NCI-H2227 (cell line): ENCODE data around the gene PAM.

Experiments used
- DNase-seq: peaks from one replicate; lab custom pipeline; 2025; ENCODE audit not compliant: unreplicated experiment; lab: John Stamatoyannopoulos, UW

PAM gene

DNA sequence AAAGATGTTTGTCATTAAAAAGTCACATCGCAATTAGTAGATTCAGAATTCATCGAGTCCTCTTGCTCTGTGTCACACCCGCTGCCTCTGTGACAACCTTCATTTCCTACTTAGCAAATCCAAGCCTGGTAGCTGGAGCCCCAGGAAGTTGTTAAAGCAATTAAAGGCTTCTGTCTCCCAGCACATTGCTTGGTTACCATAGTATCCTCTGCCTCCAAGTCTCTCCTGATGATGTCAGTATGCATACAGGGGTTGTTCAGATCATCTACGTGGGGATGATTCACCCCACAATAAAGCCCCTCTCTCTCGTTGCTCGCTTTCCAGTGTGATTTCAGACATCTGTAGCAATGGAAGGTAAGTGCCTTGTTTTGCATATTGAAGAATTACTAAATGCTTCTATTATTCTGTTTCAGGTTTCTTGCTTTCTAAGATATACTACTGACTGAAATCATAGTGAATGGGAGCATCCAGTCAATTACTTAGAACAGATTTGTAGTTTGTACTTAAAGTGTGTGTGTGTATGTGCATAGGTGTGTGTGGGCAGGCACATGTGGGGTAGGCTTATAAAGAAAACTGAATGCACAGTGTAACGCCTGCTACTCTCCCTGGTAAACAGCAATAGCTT lies 52.9 kb downstream of the PAM start:
- peak; percentile 70 for DNase-seq

DNA sequence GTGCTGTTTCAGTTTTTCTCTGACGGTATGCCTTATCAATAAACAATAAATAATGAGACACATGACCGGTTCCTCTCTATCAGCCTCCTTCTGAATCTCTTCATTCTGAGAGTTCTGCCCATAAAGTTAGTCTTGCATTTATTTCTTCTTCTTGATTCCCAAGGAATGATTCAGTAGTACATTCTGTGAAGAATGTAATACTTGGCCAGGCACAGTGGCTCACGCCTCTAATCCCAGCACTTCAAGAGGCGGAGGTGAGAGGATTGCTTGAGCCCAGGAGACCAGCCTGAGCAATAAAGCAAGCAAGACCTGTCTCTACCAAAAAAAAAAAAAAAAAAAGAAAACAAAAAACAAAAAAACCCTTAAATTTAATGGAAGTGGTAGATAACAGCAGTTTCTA lies 53.9 kb downstream of the PAM start:
- DNase-seq: no peak

DNA sequence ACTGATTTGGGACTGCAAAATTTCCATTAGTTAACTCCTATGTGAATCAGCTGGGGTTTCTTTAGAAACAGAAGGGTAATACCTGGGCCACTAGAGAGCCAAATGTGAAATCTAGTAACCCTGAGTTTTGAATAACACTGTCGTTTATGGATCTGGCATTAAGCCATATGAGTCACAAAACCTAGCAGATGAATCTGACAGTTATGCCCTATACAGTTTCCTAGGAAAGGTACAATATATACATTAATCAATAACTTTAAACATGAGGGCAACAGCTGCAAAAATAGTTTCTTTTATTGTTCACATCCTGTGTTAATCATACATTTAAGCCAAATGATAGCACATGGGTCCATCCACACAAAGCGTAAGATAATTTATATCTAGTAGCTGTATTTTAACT lies 56.9 kb downstream of the PAM start:
- no peak for DNase-seq

DNA sequence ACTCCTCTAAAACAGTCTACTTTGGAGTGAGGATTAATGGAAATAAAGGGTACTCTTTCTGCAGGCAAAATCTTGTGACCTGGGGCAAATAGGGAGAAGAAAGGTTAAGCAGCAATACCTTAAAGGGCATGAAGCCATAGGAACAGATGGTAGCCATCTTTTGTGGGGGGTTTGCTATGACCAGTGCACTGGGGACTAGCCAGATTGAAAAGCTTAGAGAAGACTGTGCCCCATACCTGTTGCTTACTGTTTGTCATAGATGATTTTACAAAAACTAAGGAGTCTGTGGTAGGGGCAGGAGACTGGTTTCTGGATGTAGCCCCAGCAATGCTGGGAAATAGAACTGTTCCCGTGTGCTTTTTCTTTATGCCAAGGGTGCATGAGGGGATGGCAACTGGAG lies 58.6 kb downstream of the PAM start:
- no peak for DNase-seq

DNA sequence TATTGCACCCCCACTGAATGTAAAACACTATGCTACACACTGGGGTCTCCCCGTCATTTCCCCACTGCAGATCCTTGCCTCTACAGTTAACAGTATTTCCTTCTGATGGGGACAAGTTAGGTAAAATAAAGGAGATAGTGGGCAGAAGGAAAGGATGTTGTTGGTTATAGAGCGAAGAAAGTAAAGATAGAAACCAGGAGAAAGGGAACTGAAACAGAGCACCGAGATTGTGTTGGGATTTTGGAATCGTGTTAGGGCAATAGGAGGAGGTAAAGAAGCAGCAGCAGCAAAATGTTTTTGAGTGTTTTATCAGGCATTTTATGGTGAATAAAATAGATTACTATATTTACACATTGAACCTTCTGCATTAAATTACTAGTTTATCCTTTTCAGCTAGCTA lies 60.0 kb downstream of the PAM start:
- DNase-seq: no peak

DNA sequence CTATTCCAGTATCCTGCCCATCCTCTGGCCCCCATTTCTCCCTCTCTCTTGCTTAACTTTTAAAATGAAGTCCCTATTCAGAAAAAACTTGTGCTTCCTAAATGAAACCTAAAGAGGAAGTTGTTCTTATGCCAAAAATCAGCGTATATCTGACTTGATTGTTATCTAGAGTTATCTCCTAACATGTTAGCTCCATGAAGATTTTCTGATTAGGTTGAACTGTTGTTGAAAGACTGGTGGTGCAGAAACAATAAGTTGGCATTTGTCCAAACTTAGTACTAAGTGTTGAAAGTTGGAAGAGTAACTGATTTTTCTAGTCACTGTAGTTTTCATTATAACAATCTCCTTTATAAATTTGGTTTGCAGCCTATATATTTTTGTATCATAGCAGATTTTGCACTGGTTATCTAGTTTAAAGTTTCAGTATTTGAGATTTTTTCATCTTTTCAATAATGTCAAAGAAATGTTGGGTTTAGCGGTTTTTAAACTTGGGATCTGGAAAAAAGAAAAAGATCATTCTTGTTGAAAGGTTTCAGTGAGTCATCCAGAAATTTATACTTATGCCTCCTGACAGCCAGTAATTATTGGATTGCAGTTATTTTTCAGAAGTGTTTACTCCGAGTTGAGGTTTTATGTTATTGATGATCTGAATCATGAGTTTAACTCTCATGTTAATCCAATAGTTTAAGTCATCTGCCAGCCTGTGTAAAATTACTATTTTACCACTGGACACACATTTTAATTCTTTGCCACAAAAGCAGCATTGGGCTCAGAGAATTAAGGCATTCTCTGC lies 60.6 kb downstream of the PAM start:
- no peak for DNase-seq

DNA sequence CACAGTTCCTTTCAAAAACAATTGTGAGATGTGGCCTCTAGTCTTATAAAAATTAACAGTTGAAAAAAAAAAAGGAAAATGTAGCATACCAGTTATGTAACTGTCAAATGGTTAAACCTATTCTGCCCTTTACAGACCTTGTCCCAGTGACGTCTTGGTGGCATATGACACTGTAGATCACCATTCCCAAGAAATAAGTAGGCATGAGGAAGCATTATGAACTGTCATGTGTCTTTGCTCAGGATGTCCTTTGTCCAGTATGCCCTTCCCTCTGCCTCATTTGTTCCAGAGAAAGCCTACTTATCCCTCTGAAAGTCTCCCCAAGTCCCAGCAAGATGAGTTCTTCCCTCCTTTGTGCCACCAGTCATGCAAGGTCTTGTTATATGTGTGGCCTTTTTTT lies 63.2 kb downstream of the PAM start:
- DNase-seq: no peak

DNA sequence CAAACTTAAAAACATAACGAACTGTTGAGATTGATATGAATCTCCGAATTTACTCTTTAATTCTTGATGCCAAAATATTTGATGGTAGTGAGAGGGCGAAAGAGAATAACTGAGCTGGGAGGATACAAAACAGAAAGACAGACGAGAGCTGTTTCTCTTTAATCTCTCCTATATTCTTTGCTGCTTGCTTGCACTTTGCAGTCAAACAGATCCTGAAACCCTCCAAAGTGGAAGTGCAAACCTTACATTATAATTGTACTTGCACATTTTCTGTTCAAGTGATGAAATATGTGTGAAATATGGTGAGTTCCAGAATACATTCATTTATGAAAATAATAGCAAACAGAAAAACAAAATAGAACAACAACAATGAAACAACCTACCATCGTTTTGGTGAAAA lies 63.8 kb downstream of the PAM start:
- DNase-seq: no peak

DNA sequence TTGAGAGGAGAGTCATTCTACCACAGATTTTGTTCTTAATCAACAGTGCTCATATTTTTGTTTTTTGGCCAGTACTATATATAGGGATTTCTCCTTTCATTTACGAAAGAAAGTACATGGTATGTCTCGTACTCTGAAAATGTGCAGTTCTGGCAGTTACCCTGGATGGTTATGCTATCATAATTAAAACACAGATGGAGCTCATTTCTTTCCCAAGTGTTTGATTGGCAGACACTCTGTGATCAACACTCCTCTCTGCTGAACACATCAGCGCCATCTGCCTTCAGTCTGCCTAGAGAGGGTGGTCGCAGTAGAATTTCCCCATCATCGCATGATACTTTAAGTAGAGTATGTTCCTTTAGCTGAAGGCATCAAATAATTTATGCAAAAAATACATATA lies 64.5 kb downstream of the PAM start:
- no peak for DNase-seq

DNA sequence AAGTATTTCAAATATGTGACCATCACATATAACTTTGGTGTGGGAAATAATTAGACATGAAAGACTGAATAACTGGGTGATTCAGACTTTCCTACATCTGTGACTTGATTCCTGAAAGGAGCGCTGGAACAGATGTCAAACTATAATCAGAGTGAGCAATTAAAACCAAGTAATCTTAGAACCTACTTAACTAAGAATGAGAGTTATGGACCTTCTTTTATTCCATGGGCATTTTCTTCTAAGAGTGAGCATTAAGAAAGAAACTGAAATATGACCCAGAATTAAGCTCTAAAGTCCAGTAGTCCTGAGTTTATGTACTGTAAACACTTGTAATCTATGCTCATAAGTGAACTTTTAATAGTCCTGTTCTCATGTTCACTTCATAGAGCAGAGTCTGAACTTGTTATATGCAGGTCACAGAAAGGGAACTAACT lies 68.4 kb downstream of the PAM start:
- no peak for DNase-seq

DNA sequence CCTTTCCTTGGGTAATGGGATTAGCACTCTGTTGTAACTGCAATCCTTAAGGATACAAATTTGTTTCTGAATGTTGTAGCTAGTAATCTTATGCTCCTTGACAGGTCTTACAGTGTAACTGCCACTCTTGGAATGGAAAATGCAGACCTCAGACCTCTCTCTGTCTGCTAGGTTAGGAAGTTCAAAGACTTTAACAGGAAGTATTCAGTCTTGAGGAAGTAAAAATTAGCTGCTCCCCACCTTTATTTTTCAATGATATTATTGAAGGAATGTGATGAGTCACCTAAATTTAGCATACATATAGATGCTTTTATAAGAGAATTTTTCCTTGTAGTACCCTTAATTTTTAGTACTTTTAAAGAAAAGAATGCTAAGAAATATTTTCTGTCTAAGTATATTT lies 71.5 kb downstream of the PAM start:
- no peak for DNase-seq

DNA sequence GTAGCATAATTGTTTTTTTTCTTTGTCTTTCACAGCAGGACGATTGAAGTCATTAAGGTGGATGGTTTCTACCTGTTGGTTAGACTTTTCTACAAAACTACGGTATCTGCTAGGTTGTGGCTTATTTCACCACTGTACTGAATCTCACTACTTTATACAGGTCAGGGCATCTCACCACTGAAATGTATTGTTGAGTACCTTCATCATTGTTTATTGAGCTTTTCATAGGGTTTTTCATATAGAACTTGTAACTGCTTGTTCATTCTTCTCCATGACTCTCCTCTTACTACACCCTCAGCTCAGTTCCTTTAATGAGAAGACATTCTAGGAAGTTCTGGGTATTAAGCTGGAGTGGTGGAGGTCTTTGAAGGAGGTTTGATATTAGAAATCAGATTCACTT lies 75.1 kb downstream of the PAM start:
- DNase-seq: no peak

DNA sequence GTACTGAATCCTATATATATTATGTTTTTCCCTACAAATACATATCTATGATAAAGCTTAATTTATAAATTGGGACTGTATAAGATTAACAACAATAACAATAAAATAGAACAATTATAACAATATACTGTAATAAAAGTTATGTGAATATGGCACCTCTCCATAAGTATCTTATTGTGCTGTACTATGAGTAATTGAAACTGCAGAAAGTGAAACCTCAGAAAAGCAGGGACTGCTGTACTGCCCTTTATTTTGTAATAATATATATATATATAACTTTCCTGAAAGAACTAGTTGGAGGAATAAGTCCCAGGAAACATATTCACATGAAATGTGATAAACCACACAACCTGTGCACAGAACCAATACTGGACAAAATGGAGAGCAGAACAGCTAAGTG lies 77.3 kb downstream of the PAM start:
- no peak for DNase-seq

DNA sequence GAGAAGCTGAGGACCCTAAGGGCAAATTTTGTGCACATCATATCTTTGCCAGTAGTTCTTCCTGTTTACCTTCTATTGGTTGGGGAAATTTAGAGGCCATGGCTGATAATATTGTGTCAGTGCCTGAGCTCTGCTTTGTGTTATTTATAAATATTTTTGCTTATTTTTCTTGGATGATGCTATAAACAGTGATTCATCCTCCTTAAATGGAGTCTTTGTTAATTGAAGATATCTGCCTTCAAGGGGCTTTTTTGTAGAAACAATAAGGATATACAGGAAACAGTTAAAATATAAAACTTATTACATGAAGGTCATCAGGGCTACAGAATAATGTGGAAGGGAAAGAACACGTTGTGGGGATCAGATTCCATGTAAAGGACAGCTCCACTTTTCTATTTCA lies 78.0 kb downstream of the PAM start:
- no peak for DNase-seq

DNA sequence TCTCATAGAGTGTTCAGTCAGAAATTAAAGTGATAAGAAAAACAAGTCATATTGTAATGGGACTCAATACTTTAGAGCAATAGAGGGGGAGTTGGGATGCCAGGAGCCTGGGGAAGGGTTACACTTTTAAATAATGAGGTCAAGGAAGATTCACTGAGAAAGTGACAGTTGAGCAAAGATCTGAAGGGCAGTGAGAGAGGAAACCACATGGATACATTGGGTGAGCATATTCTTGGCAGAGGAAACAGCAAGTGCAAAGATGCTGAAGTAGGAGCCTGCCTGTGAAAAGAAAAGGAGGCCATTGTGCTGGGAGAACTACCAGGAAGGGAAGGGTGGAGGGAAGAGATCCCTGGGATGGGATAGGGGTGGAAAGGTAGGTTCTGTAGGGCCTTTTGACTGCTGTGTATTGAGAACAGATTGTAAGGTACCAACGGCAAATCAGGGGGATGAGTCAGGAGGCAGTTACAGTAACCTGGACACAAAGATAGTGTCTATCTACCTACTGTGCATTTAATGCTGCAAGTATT lies 79.4 kb downstream of the PAM start:
- DNase-seq: no peak

DNA sequence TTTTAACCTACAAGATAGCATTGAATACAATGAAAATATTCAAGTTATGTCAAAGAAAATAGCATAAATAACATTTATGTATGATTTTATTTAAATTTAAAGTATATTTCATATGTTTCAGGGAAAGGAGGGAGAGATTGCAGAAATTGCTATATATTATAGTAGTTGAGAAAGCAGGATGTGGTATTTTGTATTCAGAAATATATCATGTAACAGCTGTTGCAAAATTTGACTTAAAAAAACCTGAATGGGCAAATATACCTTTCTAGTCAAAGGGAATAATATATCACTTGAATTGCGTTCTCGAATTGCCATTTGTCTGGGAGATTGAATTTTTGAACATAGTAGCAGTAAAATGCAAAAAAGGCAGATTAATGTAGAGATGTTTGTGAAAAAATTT lies 80.6 kb downstream of the PAM start:
- DNase-seq: no peak

DNA sequence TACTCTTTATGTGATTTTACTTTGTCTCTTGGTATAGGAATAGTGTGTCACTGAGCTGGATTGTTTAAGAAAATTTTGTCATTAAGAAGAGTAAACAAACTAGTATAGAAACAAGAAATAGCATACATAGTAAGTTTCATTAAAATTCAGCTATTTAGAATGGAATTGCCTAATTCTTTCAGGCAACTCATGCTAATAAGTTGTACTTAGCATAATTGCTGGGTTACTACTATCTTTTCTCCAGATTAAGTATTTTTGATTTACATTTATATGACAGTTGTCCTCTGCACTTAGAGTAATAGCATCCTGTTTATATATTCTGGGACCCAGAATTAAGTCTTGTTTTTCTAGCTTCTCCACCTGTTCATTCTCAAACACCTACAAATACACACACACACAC lies 85.9 kb downstream of the PAM start:
- no peak for DNase-seq

DNA sequence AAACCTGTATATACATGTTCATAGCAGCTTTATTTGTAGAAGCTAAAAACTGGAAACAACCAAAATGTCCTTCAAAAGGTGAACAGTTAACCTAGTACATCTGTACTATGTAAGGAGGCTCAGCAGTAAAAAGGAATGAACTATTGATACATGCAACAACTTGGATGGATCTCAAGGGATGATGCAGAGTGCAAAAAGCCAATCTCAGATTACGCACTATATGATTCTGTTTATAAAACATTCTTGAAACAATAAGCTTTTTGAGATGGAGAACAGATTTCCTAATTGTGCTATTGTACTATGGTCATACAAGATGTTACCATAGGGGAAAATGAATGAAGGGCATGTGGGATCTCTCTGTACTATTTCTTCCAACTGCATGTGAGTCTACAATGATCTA lies 88.9 kb downstream of the PAM start:
- no peak for DNase-seq

DNA sequence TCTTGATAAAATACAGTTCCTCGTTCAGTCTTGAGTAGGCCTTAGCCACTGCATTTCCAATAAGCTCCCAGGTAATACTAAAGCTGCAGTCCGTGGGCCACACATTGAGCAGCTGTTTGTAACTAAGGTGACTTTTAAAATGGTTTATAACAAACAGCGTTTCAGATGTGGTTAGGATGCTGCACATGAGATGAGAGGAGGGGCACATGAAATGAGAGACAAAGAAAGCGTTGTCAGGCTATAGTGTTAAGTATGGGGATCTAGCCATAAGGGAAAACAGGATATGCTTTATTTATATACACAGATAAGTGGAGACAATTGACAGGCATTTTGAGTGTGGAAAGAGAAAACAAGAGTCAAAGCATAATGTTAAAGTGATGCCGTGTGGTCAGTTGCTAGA lies 89.9 kb downstream of the PAM start:
- DNase-seq: no peak

DNA sequence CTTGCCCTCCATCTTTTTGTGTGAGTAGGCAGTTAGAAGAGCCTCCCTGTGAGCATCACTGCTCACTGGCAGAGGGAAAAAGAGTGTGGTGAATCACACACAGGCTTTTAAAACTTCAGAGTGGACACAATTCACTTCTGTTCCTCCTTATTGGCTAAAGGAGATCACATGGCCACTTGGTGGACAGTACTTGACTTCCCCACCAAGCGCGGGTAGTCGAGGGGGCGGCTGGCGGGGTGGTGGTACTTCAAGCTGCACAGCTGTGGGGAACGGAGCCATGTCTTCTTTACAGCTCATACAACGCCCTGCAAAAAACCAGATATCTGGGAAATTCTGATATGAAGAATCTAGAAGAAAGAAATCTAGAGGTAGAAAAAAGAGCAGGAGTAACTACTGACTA lies 95.4 kb downstream of the PAM start:
- DNase-seq: no peak

DNA sequence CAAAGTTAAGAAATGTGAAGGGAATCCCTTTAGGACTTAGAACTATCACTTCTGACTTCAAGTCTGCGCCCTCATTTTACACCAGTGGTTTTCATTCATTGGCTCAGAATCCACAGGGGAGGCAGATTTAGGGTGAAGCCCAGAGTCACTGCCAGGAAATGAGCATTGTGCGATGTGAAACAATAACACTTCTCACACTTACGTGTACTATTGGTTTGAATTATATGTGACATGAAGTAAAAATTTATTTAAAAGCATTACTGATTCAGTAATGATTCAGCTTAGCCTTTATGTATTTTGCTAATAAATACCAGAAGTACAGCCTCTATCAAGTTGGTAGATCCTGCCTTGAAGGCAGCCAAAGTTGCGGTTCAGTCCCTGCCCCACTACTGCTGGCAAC lies 98.6 kb downstream of the PAM start:
- DNase-seq: no peak

DNA sequence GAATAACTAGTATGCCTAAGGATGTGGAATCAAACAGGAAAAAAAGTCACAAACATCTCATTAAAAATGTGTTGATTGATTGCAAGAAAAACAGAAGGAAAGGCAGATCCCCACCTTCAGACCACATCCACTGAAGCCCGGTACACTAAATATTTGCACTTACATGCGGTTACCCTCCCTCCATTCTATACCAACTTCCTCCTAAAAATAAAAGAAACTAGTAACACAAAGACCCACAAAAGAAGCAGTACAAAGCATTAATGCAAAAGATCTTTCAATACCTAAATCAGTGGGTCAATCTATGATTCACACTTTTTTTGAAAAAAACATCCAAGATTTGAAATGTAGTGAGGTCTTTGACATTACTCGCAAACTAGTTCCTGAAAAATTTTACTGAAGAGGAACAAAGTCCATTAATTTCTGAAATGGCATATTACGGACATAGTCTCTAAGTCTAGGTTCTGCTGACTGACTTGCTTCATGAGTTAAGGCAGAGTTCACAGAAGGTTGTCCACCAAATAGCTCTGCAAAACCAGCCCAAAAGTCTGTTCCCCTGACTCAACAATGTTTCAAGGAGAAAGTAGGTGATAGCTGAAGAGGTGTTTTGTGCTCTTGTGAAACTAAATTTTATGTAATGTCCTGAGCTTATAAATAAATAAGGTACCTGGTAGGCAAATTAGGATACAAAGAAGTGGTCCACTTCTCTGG lies 100.7 kb downstream of the PAM start:
- no peak for DNase-seq
